Activated CD4-positive, alpha-beta T cell treated with anti-CD3 and anti-CD28 coated beads, Interleukin-2, Interleukin-6, amounts not matched to agents 100 ng/mL and 50 ng/mL, durations not matched to agents 16 hours and 8 hours (primary cell): Measurements from ENCODE around the gene ACP5.
"Not testable (repeated sequence)": the region's sequence is repeated elsewhere in the genome, so short reads cannot be mapped to it uniquely, and the experiment has no call there.

Experiments
- DNase-seq: peaks from one replicate; pipeline ENCODE4 v3.0.0-alpha.2; 2020

Gene ACP5

GRCh38 chr19:11578258-11579142 lies 1.1 kb upstream of the ACP5 start:
- peak; percentile 52 for DNase-seq

- no peak for DNase-seq
Observed at GRCh38 chr19:11576227-11576626, 1.2 kb downstream of the ACP5 start.

DNA sequence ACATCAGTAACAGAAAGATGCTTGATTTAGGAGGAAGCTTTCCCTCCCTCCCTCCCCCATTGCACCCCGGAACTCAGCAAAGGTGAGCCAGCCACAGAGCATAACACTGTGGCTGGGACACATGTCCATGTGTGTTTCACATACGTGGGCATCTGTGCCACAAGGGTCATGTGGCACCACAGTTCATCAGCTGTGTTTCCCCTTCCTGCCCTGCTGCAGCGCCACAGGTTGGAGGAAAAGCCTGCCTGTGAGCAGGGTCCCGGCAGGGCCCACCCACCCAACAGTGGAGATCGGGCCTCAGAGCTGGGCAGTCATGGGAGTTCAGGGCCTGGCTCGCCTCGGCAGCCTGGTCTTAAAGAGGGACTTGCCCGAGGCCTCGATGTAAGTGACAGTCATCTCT lies 2.8 kb downstream of the ACP5 start:
- no peak for DNase-seq

- DNase-seq: not testable (repeated sequence)
Observed at GRCh38 chr19:11573763-11574162, 3.7 kb downstream of the ACP5 start.

DNA sequence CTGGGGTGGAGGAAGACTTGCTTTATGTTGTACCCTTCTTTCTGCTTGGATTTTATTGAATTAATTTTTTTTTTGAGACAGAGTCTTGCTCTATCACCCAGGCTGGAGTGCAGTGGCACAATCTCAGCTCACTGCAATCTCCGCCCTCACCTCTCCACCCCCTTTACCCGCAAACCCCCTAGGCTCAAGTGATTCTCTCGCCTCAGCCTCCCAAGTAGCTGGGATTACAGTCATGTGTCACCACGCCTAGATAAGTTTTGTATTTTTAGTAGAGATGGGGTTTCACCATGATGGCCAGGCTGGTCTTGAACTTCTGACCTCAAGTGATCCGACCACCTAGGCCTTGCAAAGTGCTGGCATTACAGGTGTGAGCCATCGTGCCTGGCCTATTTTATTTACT lies 4.1 kb downstream of the ACP5 start:
- not testable (repeated sequence) for DNase-seq

- DNase-seq: no peak
Observed at GRCh38 chr19:11570039-11570462, 7.4 kb downstream of the ACP5 start.

- no peak for DNase-seq
Observed at GRCh38 chr19:11566164-11566563, 11.3 kb downstream of the ACP5 start.

- DNase-seq: not testable (repeated sequence)
Observed at GRCh38 chr19:11565649-11565980, 11.8 kb downstream of the ACP5 start.

- not testable (repeated sequence) for DNase-seq
Observed at GRCh38 chr19:11564082-11564807, 13.2 kb downstream of the ACP5 start.

DNA sequence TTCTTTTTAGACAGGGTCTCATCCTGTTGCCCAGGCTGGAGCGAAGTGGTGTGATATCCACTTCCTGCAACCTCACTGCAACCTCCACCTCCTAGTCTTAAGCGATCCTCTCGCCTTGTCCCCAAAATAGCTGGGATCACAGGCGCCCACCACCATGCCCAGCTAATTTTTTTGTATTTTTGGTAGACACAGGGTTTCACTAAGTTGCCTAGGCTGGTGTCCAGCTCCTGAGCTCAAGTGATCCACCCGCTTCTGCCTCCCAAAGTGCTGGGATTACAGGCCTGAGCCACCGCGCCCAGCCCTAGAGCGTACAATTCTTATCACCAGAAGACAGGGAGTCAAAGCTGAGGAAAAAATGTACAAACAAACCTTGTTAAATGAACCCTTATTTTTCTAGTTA lies 13.9 kb downstream of the ACP5 start:
- no peak for DNase-seq

GRCh38 chr19:11560404-11561051 lies 16.9 kb downstream of the ACP5 start:
- peak; percentile 90 for DNase-seq

DNA sequence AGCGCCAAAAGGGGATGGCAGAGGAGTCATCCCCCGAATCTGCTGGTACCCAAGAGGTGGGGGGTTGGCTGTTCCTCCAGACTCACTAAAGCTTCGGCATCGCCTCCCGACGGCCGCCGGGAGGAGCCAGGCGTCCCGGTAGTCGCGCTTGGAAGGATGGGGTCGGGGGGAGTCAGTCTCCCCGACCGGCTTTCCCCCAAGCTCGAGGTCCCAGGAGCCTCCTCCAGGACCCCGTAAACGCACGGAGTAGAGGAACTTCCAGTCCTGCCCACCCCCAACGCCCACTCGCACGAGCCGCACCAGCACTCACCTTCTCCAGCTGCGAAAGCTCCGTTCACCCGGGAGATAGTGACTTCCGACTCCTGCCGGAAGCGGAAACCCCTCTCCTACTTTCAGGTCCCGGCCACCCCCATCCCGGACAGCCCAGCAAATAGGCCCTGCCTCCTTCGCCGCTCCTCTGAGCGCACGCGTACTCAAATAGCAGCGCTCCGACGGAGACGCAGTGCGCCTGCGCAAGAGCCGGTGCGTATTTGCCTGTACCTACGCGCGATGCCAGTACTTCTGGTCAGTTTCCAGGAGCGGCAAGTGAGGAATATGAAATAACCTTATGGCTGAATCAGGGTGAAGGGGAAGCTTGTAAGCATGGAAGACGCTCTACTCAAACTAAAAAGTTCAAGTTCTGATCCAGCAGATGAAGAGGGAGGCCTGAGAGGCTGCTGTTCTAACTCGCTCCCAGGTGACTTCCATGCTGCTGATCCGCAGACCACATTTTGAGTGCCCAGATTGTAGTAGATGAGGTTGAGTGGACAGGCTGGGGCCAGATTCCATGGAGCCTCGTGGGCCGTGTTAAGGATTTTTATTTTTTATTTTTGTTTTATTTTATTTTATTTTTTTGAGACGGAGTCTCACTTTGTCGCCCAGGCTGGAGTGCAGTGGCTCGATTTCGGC lies 18.3 kb downstream of the ACP5 start, which contains the start of gene ELOF1:
Gene ELOF1, minus strand, starts transcription at position 350 of the 948 bp plus-strand sequence. CDS start 4,883 bp downstream, outside the sequence.
- DNase-seq: peak; percentile 99

- DNase-seq: no peak
Observed at GRCh38 chr19:11556634-11557420, 20.6 kb downstream of the ACP5 start.

DNA sequence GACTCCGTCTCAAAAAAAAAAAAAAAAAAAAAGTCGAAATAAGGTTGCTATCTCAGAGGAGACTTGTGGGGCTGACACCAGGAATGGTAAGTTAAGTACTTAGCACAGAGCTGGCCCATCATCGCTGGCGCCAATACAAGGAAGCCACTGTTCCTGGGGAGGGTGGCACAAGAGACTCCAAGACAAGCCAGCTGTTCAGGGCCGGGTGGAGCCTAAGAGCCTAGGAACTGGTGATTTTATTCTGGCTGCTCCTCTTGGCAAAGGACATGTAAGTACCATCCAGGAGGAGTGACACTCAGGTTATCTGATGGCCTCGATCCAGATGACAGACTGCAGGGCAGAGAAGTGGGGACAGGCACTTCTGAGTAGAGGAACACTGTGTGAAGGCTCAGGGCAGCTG lies 22.2 kb downstream of the ACP5 start:
- no peak for DNase-seq

GRCh38 chr19:11554160-11554559 lies 23.3 kb downstream of the ACP5 start:
- DNase-seq: peak; percentile 50

GRCh38 chr19:11552666-11553372 lies 24.6 kb downstream of the ACP5 start:
- no peak for DNase-seq

DNA sequence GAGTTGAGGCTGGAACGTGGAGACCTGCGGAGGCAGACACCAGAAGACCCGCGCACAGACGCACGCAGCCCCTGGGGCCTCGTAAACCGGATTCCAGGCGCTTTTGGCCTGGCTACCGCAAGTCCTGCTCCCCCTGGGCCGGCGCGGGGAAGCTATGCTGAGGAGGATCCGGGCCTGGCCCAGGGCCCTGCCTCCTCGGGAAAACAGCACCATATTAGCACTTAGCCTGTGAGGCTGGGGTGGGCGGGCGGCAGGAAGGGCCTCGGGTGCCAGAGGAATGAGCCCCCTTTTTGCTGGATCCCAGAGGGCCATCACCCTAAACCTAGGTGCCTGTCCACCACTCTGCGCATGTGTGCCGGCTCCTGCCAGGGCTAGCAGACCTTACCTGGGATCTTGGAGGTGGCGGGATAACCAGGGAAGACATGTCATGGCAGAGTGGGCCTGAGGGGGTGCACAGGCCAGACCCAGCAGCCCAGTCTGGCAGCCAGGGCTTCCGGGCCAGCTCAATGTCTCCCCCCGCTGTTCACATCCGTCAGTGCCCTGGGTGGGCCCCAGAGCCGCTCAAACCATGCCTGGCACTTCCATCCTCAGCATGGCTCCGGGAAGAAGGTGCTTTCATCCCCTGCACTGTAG lies 25.7 kb downstream of the ACP5 start:
- DNase-seq: no peak

DNA sequence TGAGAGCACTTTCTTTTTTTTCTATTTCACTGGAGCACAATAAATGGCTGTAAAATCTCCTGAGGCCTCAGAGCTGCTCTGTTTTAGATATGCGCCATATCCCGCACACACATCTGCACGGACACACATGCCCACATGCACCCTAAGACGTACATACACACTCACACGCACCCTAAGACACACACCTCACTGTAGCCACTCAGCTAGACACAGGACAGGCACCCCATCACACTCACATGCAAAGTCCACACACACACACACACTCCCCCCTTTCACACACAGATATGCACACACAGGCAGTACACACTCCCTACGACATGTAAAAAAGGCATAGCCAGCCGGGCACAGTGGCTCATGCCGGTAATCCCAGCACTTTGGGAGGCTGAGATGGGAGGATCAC lies 27.2 kb downstream of the ACP5 start:
- no peak for DNase-seq

- DNase-seq: no peak
Observed at GRCh38 chr19:11549386-11549953, 28.0 kb downstream of the ACP5 start.
